Neural progenitor cell (in vitro differentiated cells): ENCODE results near the gene RAI1.
"Not testable (repeated sequence)": the region's sequence is repeated elsewhere in the genome, so short reads cannot be mapped to it uniquely, and the experiment has no call there.

Source experiments
- EZH2 ChIP-seq: fragments of 200-600 bp; sonication (generic); IDR thresholded peaks from 2 replicates; pipeline ENCODE4 v1.6.1; 2017; ENCODE audit warnings: antibody characterized with exemption, mild to moderate bottlenecking, moderate library complexity
- EZH2phosphoT487 ChIP-seq: fragments of 200-600 bp; sonication (generic); IDR thresholded peaks from 2 replicates; pipeline ENCODE4 v1.6.1; 2017; ENCODE audit warnings: antibody characterized with exemption
- TF ChIP-seq, protein P1 (sequence below): fragments of 200-600 bp; sonication (generic); IDR thresholded peaks from 2 replicates; pipeline ENCODE4 v1.5.1; 2017; ENCODE audit warnings: antibody characterized with exemption, mild to moderate bottlenecking

DNA sequence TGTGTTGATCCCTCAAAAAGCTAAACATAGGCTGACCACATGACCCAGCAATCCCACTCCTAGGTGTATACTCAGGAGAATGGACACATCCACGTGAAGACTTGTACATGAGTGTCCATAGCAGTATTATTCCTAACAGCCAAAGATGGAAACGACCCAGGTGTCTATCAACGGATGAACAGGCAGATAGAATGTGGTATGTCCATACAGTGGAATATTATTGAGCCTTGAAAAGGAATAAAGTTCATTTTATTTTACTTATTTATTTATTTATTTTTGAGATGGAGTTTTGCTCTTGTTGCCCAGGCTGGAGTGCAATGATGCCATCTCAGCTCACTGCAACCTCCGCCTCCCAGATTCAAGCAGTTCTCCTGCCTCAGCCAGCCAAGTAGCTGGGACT, 36.1 kb upstream of the RAI1 start:
- TF ChIP-seq, protein P1, sequence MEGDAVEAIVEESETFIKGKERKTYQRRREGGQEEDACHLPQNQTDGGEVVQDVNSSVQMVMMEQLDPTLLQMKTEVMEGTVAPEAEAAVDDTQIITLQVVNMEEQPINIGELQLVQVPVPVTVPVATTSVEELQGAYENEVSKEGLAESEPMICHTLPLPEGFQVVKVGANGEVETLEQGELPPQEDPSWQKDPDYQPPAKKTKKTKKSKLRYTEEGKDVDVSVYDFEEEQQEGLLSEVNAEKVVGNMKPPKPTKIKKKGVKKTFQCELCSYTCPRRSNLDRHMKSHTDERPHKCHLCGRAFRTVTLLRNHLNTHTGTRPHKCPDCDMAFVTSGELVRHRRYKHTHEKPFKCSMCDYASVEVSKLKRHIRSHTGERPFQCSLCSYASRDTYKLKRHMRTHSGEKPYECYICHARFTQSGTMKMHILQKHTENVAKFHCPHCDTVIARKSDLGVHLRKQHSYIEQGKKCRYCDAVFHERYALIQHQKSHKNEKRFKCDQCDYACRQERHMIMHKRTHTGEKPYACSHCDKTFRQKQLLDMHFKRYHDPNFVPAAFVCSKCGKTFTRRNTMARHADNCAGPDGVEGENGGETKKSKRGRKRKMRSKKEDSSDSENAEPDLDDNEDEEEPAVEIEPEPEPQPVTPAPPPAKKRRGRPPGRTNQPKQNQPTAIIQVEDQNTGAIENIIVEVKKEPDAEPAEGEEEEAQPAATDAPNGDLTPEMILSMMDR, result not testable (repeated sequence)
- not testable (repeated sequence) for TF ChIP-seq EZH2phosphoT487, EZH2
